Bone marrow (tissue), 2 donors: ENCODE data around the gene C2orf49.

Source experiments
- DNase-seq, 2 donors: peaks; one replicate each; lab custom pipeline; 2025; lab: John Stamatoyannopoulos, UW

C2orf49 gene

GRCh38 chr2:105362862-105363591, 25.7 kb downstream of the C2orf49 start:
- peak in 1 of 2 donors; percentile 52 for DNase-seq

- no peak for DNase-seq
Measured at GRCh38 chr2:105364436-105365139, 27.2 kb downstream of the C2orf49 start.

- no peak for DNase-seq
Measured at GRCh38 chr2:105365206-105365605, 27.9 kb downstream of the C2orf49 start.

GRCh38 chr2:105368759-105369408, 31.5 kb downstream of the C2orf49 start:
- DNase-seq = no peak

- DNase-seq = peak; percentile 32 to 82
Measured at GRCh38 chr2:105369777-105370690, 32.7 kb downstream of the C2orf49 start.

GRCh38 chr2:105371156-105371555, 33.8 kb downstream of the C2orf49 start:
- DNase-seq = no peak

- DNase-seq = no peak
Measured at GRCh38 chr2:105371810-105372209, 34.5 kb downstream of the C2orf49 start.

GRCh38 chr2:105373344-105373781, 36.0 kb downstream of the C2orf49 start:
- no peak for DNase-seq

GRCh38 chr2:105373895-105374401, 36.6 kb downstream of the C2orf49 start:
- DNase-seq = no peak

GRCh38 chr2:105375001-105375561, 37.7 kb downstream of the C2orf49 start:
- no peak for DNase-seq

- no peak for DNase-seq
Measured at GRCh38 chr2:105376010-105376409, 38.7 kb downstream of the C2orf49 start.

- DNase-seq = no peak
Measured at GRCh38 chr2:105376789-105377240, 39.5 kb downstream of the C2orf49 start.

- no peak for DNase-seq
Measured at GRCh38 chr2:105377871-105378270, 40.5 kb downstream of the C2orf49 start.

- no peak for DNase-seq
Measured at GRCh38 chr2:105378276-105378840, 41.0 kb downstream of the C2orf49 start.

GRCh38 chr2:105378921-105379383, 41.6 kb downstream of the C2orf49 start:
- no peak for DNase-seq

- DNase-seq = no peak
Measured at GRCh38 chr2:105379741-105380186, 42.4 kb downstream of the C2orf49 start.

GRCh38 chr2:105380432-105381100, 43.2 kb downstream of the C2orf49 start:
- DNase-seq = no peak

GRCh38 chr2:105381101-105381668, 43.8 kb downstream of the C2orf49 start:
- no peak for DNase-seq

GRCh38 chr2:105382177-105382576, 44.8 kb downstream of the C2orf49 start:
- no peak for DNase-seq
